Heart left ventricle (tissue), 16 donors: ENCODE data around the gene ALDH18A1. TPM values are rescaled to one million over a fixed set of nuclear protein-coding genes. Genes with fewer than 3 reads are reported as not detected.
A peak's percentile ranks its signal among the peaks of the same experiment; 100 is the strongest.
"Not testable (repeated sequence)": the region's sequence is repeated elsewhere in the genome, so short reads cannot be mapped to it uniquely, and the experiment has no call there.

Source experiments
- ATAC-seq, 4 donors: fragments of 200-7000 bp; cut with Tn5 transposase; one replicate each; pipeline ENCODE4 v1.9.1; 2020 to 2022; ENCODE audit warnings: moderate library complexity in 4 of 4, mild to moderate bottlenecking in 3 of 4, moderate number of reproducible peaks in 1 of 4
- DNase-seq, 5 donors: peaks; one replicate each; pipeline ENCODE4 v3.0.0-alpha.2; 2020
- H3K27ac ChIP-seq, 12 donors: fragments of 200-600 bp; sonication (generic) in 4 of 12; one replicate each; pipeline versions ENCODE4 v1.5.0 to v1.8.0; 2016 to 2022; ENCODE audit warnings: mild to moderate bottlenecking in 2 of 12
- H3K27me3 ChIP-seq, 9 donors: fragments of 200-600 bp; sonication (generic) in 2 of 9; one replicate each; pipeline versions ENCODE4 v1.5.1 to v1.8.0; 2016 to 2022; ENCODE audit warnings: mild to moderate bottlenecking in 3 of 9
- H3K36me3 ChIP-seq, 9 donors: fragments of 200-600 bp; sonication (generic) in 2 of 9; one replicate each; pipeline versions ENCODE4 v1.5.0 to v1.8.0; 2018 to 2022; ENCODE audit warnings: mild to moderate bottlenecking in 2 of 9
- H3K4me1 ChIP-seq, 12 donors: fragments of 200-600 bp; sonication (generic) in 4 of 12; one replicate each; pipeline versions ENCODE4 v1.5.0 to v1.8.0; 2016 to 2022; ENCODE audit warnings: mild to moderate bottlenecking in 3 of 12
- H3K4me3 ChIP-seq, 12 donors: fragments of 200-600 bp; sonication (generic) in 4 of 12; one replicate each; pipeline versions ENCODE4 v1.5.0 to v1.8.0; 2017 to 2022; ENCODE audit warnings: mild to moderate bottlenecking in 9 of 12, moderate library complexity in 4 of 12
- H3K9me3 ChIP-seq, 12 donors: fragments of 200-600 bp; sonication (generic) in 4 of 12; one replicate each; pipeline versions ENCODE4 v1.5.0 to v1.8.0; 2016 to 2022; ENCODE audit warnings: mild to moderate bottlenecking in 1 of 12
- POLR2A ChIP-seq, 2 donors: fragments of 450-650 bp; IDR thresholded peaks; one replicate each; pipeline ENCODE4 v1.6.1; 2017; ENCODE audit warnings: antibody characterized with exemption in 2 of 2, mild to moderate bottlenecking in 2 of 2, moderate library complexity in 2 of 2
- WGBS, 4 donors: extraction: QIAGEN DNeasy Blood & Tissue Kit in 2 of 4; methylation state at CpG; one replicate each; pipeline versions ENCODE4 v1.1.5 to v1.1.7; 2013 to 2018; 5-methylcytosine and 5-hydroxymethylcytosine counted together
- intact Hi-C, 10 donors: fragments of 100-400 bp; cut with DNase I; formaldehyde crosslinking; loops; one replicate each; pipeline versions ENCODE4 v1.11.1 to v1.14.2; 2022
- polyA plus RNA-seq, 2 donors: library from polyadenylated mRNA; stranded (reverse); fragments of 200-250 nt; gene quantifications; one replicate each; pipeline ENCODE4 v1.2.3, GENCODE V29; 2013
- total RNA-seq, 9 donors: library from RNA; depleted of rRNA in 2 of 9; stranded (reverse); fragments of >200 nt in 2 of 9; fragmentation: NEBNext Ultra II Directional in 3 of 9; extraction: Animal tissue kit (Norgen Biotek cat#: 25700) in 3 of 9; gene quantifications; one replicate each; pipeline versions ENCODE4 v1.1.0 to v1.2.4, GENCODE V29; 2016 to 2023
- TF ChIP-seq, protein P1 (sequence below), 12 donors: fragments of 200-600 bp; sonication (generic) in 4 of 12; IDR thresholded peaks; one replicate each; pipeline versions ENCODE4 v1.5.0 to v1.8.0; 2018 to 2022; ENCODE audit warnings: antibody characterized with exemption in 12 of 12, mild to moderate bottlenecking in 5 of 12
- donor health status: ischemic (EF 13 %, LVEDD 7.1; RV severe dilation, severe dysfunction).
- donor health status: healthy with polysubstance abuse.
- donor health status: DM: no; HTN: yes; CAD: no.
- donor health status: DM: no; HTN: no; CAD: no.
- donor health status: ischemic (EF 25% LVEDD 6.9; RV normal size, moderate dysfunction).
- donor health status: ischemic (EF 25% LVEDD 5.7; RV mildly dilated, moderate dysfunction).
- donor health status: healthy.
- donor health status: DM: yes; HTN: yes; CAD: no.
- donor health status: ischemic (EF 35%, LVEDD 5.7; RV mildly dilated, moderate dysfunction).
- donor health status: nonischemic (EF 11% LVEDD 7.7; RV severe dilation, severe dysfunction).
- donor health status: DM: yes; HTN: yes; CAD: no.
- donor health status: PGD.
- donor health status: ischemic (EF 29% LVEDD 5.4; RV normal size, mild dysfunction).
- donor health status: nonischemic (EF 23%, LVEDD 6.1; RV moderate dilation, normal function).

The ALDH18A1 gene
- total and polyA plus RNA-seq, 11 donors, result 4.2 to 25.9 (median 12.5) TPM

DNA sequence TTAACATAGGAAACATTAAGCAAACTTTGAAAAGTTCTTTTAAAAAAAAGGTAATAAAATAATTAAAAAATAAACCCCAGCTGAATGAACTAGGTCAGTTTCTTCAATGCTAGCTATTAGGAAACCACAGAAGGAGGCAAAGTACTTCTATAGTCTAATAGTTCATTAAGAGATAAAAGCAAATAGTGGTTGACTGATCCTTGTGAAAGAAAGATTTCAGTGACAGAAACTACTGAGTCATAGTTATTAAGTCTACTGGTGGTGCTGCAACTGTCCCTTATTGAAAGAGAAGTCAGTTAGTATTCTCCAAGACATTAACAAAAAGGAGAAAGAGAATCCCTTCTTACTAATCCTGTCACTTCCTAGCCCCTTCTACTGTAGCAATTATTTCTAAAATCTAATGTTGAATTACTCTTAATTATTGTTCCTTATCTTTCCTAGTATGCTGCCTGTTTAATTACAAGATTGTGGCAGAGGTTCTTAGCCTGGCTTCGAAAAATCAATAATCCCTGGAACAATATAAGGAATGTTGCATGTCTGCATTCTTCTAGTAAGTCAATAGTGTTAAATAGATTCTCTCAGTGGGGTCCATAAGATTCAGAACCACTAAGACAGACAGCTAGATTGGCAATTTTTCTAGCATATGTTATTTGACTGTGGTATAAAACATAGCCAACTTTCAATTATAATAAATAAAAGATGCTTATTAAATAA lies 19.0 kb upstream of the ALDH18A1 start:
- Histone ChIP-seq H3K9me3 (no peaks in the 10 kb centered on the region), H3K27me3 (no peaks in the 10 kb centered on the region), H3K4me1 (no peaks in the 10 kb centered on the region), H3K4me3 (no peak overlapping the region), H3K27ac (no peak overlapping the region), H3K36me3 (peaks cover 0 to 93% (median 66%) of the 10 kb centered on the region in 9 donors)
- ATAC-seq, result no peak
- TF ChIP-seq, protein P1, sequence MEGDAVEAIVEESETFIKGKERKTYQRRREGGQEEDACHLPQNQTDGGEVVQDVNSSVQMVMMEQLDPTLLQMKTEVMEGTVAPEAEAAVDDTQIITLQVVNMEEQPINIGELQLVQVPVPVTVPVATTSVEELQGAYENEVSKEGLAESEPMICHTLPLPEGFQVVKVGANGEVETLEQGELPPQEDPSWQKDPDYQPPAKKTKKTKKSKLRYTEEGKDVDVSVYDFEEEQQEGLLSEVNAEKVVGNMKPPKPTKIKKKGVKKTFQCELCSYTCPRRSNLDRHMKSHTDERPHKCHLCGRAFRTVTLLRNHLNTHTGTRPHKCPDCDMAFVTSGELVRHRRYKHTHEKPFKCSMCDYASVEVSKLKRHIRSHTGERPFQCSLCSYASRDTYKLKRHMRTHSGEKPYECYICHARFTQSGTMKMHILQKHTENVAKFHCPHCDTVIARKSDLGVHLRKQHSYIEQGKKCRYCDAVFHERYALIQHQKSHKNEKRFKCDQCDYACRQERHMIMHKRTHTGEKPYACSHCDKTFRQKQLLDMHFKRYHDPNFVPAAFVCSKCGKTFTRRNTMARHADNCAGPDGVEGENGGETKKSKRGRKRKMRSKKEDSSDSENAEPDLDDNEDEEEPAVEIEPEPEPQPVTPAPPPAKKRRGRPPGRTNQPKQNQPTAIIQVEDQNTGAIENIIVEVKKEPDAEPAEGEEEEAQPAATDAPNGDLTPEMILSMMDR (IDR thresholded peaks at IDR 0.05), result no peak
- no peak for TF ChIP-seq POLR2A (IDR thresholded peaks at IDR 0.05)
- intact Hi-C loops, result no loop called here
- no peak for DNase-seq
- WGBS, 4 donors, result 91 to 98% (median 95%) methylated on average over 1 of the region's 1 CpG

DNA sequence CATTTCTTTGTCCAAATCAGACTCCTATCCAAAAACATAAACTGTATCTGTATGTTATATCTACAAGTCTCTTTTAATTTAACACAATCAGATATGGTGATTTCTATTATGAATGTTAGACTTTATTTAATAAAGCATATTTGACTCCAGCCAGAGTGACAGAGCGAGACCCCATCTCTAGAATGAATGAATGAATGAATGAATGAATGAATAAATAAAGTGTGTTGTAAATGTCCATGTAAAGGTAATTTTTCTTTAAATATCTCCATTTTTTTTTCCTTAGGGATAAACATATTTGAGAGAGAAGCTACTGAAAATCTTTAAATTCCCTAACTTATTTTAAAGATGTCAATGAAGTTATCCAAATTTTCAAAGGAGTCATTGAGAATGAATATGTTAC lies 18.1 kb upstream of the ALDH18A1 start:
- TF ChIP-seq, protein P1 (IDR thresholded peaks at IDR 0.05), result no peak
- TF ChIP-seq POLR2A (IDR thresholded peaks at IDR 0.05), result no peak
- ATAC-seq (no peak), DNase-seq (no peak)
- 95 to 100% (median 99%) methylated on average over 1 of the region's 1 CpG for WGBS, 4 donors
- Histone ChIP-seq H3K27me3 (no peaks in the 10 kb centered on the region), H3K9me3 (no peaks in the 10 kb centered on the region), H3K27ac (no peak overlapping the region), H3K36me3 (peaks cover 0 to 84% (median 57%) of the 10 kb centered on the region in 9 donors), H3K4me1 (no peaks in the 10 kb centered on the region), H3K4me3 (no peak overlapping the region)
- intact Hi-C loops, result no loop called here

DNA sequence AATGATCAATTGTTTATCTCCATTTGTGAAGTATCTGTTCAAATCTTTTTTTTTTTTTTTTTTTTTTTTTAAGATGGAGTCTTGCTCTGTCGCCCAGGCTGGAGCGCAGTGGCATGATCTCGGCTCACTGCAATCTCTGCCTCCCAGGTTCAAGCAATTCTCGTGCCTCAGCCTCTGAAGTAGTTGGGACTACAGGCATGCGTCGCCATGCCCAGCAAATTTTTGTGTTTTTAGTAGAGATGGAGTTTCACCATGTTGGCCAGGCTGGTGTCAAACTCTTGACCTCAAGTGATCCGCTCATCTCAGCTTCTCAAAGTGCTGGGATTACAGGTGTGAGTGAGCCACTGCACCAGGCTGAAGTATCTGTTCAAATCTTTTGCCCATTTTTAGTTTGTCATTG lies 16.1 kb upstream of the ALDH18A1 start:
- H3K27me3 ChIP-seq, DNase-seq, intact Hi-C loops, ATAC-seq, H3K27ac ChIP-seq, H3K4me1 ChIP-seq, H3K9me3 ChIP-seq, H3K4me3 ChIP-seq: not testable (repeated sequence)
- 97 to 99% (median 98%) methylated on average over 7 of the region's 7 CpGs for WGBS, 4 donors
- peaks cover 0 to 84% (median 54%) of the 10 kb centered on the region in 9 donors for H3K36me3 ChIP-seq

DNA sequence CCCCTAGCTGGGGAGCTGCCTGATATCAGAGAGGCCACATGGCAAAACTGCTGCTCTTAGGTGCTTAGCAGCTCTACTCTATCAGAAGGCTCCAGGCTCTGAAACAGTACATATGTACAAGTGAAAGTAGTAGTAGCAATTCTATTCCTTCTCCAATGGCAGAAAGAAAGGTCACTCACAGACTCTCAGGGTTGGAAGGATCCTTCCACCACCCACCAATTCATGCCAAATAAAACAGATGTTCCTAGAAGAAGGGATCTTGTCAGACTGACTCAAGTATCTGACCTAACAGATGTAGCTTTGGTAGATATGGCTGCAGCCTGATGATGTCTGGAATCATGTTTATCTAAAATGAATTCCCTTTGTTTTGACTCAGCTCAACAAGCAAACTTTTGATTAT lies 8.0 kb upstream of the ALDH18A1 start:
- Histone ChIP-seq H3K36me3 (peaks cover 0 to 45% (median 20%) of the 10 kb centered on the region in 9 donors), H3K27ac (no peak overlapping the region), H3K4me1 (peaks cover 0 to 17% (median 5%) of the 10 kb centered on the region in 12 donors), H3K9me3 (no peaks in the 10 kb centered on the region), H3K27me3 (no peaks in the 10 kb centered on the region), H3K4me3 (no peak overlapping the region)
- intact Hi-C loops, result no loop called here
- ATAC-seq (peak in 2 of 4 donors; percentile 23 to 47), DNase-seq (no peak)
- TF ChIP-seq POLR2A (IDR thresholded peaks at IDR 0.05), result no peak
- TF ChIP-seq, protein P1 (IDR thresholded peaks at IDR 0.05), result no peak

DNA sequence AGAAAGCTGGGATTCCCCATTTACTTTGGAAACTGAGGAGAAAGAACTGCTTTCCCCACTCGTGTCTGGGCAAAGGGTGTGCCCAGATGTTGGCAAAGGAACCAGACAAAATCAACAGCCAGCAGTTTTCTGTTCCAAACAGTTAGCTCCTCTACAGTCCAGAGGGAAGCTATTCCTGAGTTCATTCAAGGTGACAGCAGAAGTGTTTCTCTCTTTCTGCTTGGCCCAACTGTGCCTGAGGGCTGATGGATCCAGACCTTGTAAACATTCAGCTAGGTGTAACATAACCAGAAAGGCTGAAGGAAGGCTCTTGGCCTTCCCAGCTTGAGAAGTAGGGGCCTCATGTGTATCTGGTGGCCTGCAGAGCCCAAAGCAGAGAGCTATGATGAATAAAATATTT lies 7.0 kb upstream of the ALDH18A1 start:
- WGBS, 4 donors, result 8 to 27% (median 20%) methylated on average over 1 of the region's 1 CpG
- TF ChIP-seq, protein P1 (IDR thresholded peaks at IDR 0.05), result no peak
- TF ChIP-seq POLR2A (IDR thresholded peaks at IDR 0.05), result no peak
- intact Hi-C loops, result no loop called here
- ATAC-seq, result peak; percentile 57 to 85 (median 72)
- Histone ChIP-seq H3K27me3 (no peaks in the 10 kb centered on the region), H3K9me3 (no peaks in the 10 kb centered on the region), H3K36me3 (peaks cover 0 to 34% (median 11%) of the 10 kb centered on the region in 9 donors), H3K4me1 (peaks cover 0 to 17% (median 5%) of the 10 kb centered on the region in 12 donors), H3K27ac (peak overlapping the region in 2 of 12 donors; percentile 33 to 40), H3K4me3 (no peak overlapping the region)
- no peak for DNase-seq
